Heart right ventricle (tissue), 16 donors: ENCODE data around the gene CHSY1. TPM values are rescaled to one million over a fixed set of nuclear protein-coding genes. Genes with fewer than 3 reads are reported as not detected.
"Not testable (repeated sequence)": the region's sequence is repeated elsewhere in the genome, so short reads cannot be mapped to it uniquely, and the experiment has no call there.

ENCODE experiments used
- ATAC-seq, 8 donors: fragments of 200-7000 bp; cut with Tn5 transposase; one replicate each; pipeline ENCODE4 v1.9.1; 2020; ENCODE audit warnings: mild to moderate bottlenecking in 8 of 8, moderate library complexity in 8 of 8, moderate number of reproducible peaks in 1 of 8
- DNase-seq, 2 donors: peaks; one replicate each; pipeline ENCODE4 v3.0.0-alpha.2; 2020
- H3K27ac ChIP-seq, 10 donors: fragments of 200-600 bp; sonication (generic) in 2 of 10; one replicate each; pipeline versions ENCODE4 v1.5.0 to v1.8.0; 2020 to 2022; ENCODE audit warnings: mild to moderate bottlenecking in 3 of 10
- H3K27me3 ChIP-seq, 7 donors: fragments of 200-600 bp; one replicate each; pipeline ENCODE4 v1.8.0; 2021 to 2022; ENCODE audit warnings: mild to moderate bottlenecking in 2 of 7
- H3K36me3 ChIP-seq, 9 donors: fragments of 200-600 bp; sonication (generic) in 1 of 9; one replicate each; pipeline versions ENCODE4 v1.5.0 to v1.8.0; 2020 to 2022; ENCODE audit warnings: mild to moderate bottlenecking in 2 of 9
- H3K4me1 ChIP-seq, 9 donors: fragments of 200-600 bp; sonication (generic) in 1 of 9; one replicate each; pipeline versions ENCODE4 v1.5.0 to v1.8.0; 2020 to 2022; ENCODE audit warnings: mild to moderate bottlenecking in 4 of 9
- H3K4me3 ChIP-seq, 10 donors: fragments of 200-600 bp; sonication (generic) in 2 of 10; one replicate each; pipeline versions ENCODE4 v1.5.0 to v1.8.0; 2020 to 2022; ENCODE audit warnings: mild to moderate bottlenecking in 7 of 10, moderate library complexity in 2 of 10
- H3K9me3 ChIP-seq, 11 donors: fragments of 200-600 bp in 10 of 11; sonication (generic) in 2 of 11; one replicate each; pipeline versions ENCODE4 v1.5.0 to v1.8.0; 2013 to 2022; ENCODE audit warnings: mild to moderate bottlenecking in 2 of 11, control low read depth in 1 of 11, moderate library complexity in 1 of 11
- CTCF ChIP-seq, 9 donors: fragments of 200-600 bp; sonication (generic) in 2 of 9; IDR thresholded peaks; one replicate each; pipeline versions ENCODE4 v1.5.0 to v1.8.0; 2021 to 2022; ENCODE audit warnings: antibody characterized with exemption in 9 of 9, mild to moderate bottlenecking in 5 of 9, moderate library complexity in 1 of 9
- WGBS, 2 donors: extraction: QIAGEN DNeasy Blood & Tissue Kit; methylation state at CpG; one replicate each; pipeline ENCODE4 v1.1.7; 2013; ENCODE audit warnings: inconsistent platforms in 1 of 2; 5-methylcytosine and 5-hydroxymethylcytosine counted together
- intact Hi-C, 10 donors: fragments of 100-400 bp; cut with DNase I; formaldehyde crosslinking; loops; one replicate each; pipeline versions ENCODE4 v1.11.1 to v1.14.2; 2022
- polyA plus RNA-seq, 2 donors: library from polyadenylated mRNA; stranded (reverse); fragments of 200-250 nt; gene quantifications; one replicate each; pipeline ENCODE4 v1.2.3, GENCODE V29; 2013
- total RNA-seq, 10 donors: library from RNA; stranded (reverse); fragmentation: NEBNext Ultra II Directional in 3 of 10; extraction: Animal tissue kit (Norgen Biotek cat#: 25700) in 3 of 10; gene quantifications; one replicate each; pipeline versions ENCODE4 v1.2.1 to v1.2.4, GENCODE V29; 2021 to 2023
- donor health status: Arrhythmogenic right ventricular cardiomyopathy.
- donor health status: ischemic (EF 13 %, LVEDD 7.1; RV severe dilation, severe dysfunction).
- donor health status: healthy with polysubstance abuse.
- donor health status: DM: no; HTN: yes; CAD: no.
- donor health status: DM: no; HTN: no; CAD: no.
- donor health status: ischemic (EF 25% LVEDD 6.9; RV normal size, moderate dysfunction).
- donor health status: ischemic (EF 25% LVEDD 5.7; RV mildly dilated, moderate dysfunction).
- donor health status: healthy.
- donor health status: DM: yes; HTN: yes; CAD: no.
- donor health status: Ischemic cardiomyopathy.
- donor health status: ischemic (EF 35%, LVEDD 5.7; RV mildly dilated, moderate dysfunction).
- donor health status: nonischemic (EF 11% LVEDD 7.7; RV severe dilation, severe dysfunction).
- donor health status: DM: yes; HTN: yes; CAD: no.
- donor health status: PGD.
- donor health status: ischemic (EF 29% LVEDD 5.4; RV normal size, mild dysfunction).
- donor health status: nonischemic (EF 23%, LVEDD 6.1; RV moderate dilation, normal function).

The CHSY1 gene
- total and polyA plus RNA-seq, 12 donors: 6.9 to 35.1 (median 14.6) TPM

GRCh38 chr15:101216100-101216499, 35.7 kb downstream of the CHSY1 start:
- no peak for DNase-seq
- WGBS, 2 donors: 85 to 89% methylated on average over 3 of the region's 3 CpGs
- no peak for ATAC-seq
- no peaks in the 10 kb centered on the region for H3K27me3 ChIP-seq
- no peaks in the 10 kb centered on the region for H3K9me3 ChIP-seq
- no peak overlapping the region for H3K4me3 ChIP-seq
- TF ChIP-seq CTCF (IDR thresholded peaks at IDR 0.05): no peak
- H3K27ac ChIP-seq: no peak overlapping the region
- H3K4me1 ChIP-seq: peaks cover under 1 to 66% (median 15%) of the 10 kb centered on the region in 9 donors
- H3K36me3 ChIP-seq: peaks cover 0 to 60% (median 0%) of the 10 kb centered on the region in 9 donors
- intact Hi-C loops: no loop called here

GRCh38 chr15:101215681-101216080, 36.2 kb downstream of the CHSY1 start:
- ATAC-seq (no peak), DNase-seq (no peak)
- H3K27ac ChIP-seq: no peak overlapping the region
- H3K4me3 ChIP-seq: no peak overlapping the region
- no peak for TF ChIP-seq CTCF (IDR thresholded peaks at IDR 0.05)
- peaks cover 3 to 66% (median 15%) of the 10 kb centered on the region in 9 donors for H3K4me1 ChIP-seq
- H3K27me3 ChIP-seq: no peaks in the 10 kb centered on the region
- intact Hi-C loops: no loop called here
- peaks cover 0 to 56% (median 0%) of the 10 kb centered on the region in 9 donors for H3K36me3 ChIP-seq
- WGBS, 2 donors: 95 to 97% methylated on average over 4 of the region's 4 CpGs
- no peaks in the 10 kb centered on the region for H3K9me3 ChIP-seq

GRCh38 chr15:101214435-101215097, 37.3 kb downstream of the CHSY1 start:
- 93% methylated on average over 6 of the region's 6 CpGs for WGBS, 2 donors
- H3K9me3 ChIP-seq, ATAC-seq, H3K27ac ChIP-seq, H3K4me3 ChIP-seq, H3K27me3 ChIP-seq, DNase-seq, intact Hi-C loops: not testable (repeated sequence)
- peaks cover 0 to 49% (median 0%) of the 10 kb centered on the region in 9 donors for H3K36me3 ChIP-seq
- peaks cover 3 to 66% (median 24%) of the 10 kb centered on the region in 9 donors for H3K4me1 ChIP-seq

- intact Hi-C loops: no loop called here
- TF ChIP-seq CTCF (IDR thresholded peaks at IDR 0.05): no peak
- Histone ChIP-seq H3K9me3 (no peaks in the 10 kb centered on the region), H3K27me3 (no peaks in the 10 kb centered on the region), H3K4me1 (peaks cover 3 to 66% (median 33%) of the 10 kb centered on the region in 9 donors), H3K36me3 (peaks cover 0 to 43% (median 0%) of the 10 kb centered on the region in 9 donors), H3K4me3 (no peak overlapping the region), H3K27ac (no peak overlapping the region)
- DNase-seq (no peak), ATAC-seq (no peak)
- 90 to 93% methylated on average over 5 of the region's 5 CpGs for WGBS, 2 donors
Observed at GRCh38 chr15:101213570-101213969, 38.3 kb downstream of the CHSY1 start.

GRCh38 chr15:101213147-101213546, 38.7 kb downstream of the CHSY1 start:
- WGBS, 2 donors: 62 to 67% methylated on average over 3 of the region's 3 CpGs
- Histone ChIP-seq H3K27me3 (no peaks in the 10 kb centered on the region), H3K27ac (no peak overlapping the region), H3K9me3 (no peaks in the 10 kb centered on the region), H3K4me1 (peaks cover 3 to 67% (median 38%) of the 10 kb centered on the region in 9 donors), H3K36me3 (peaks cover 0 to 38% (median 0%) of the 10 kb centered on the region in 9 donors), H3K4me3 (no peak overlapping the region)
- intact Hi-C loops: no loop called here
- no peak for DNase-seq
- no peak for TF ChIP-seq CTCF (IDR thresholded peaks at IDR 0.05)
- no peak for ATAC-seq
